ENCODE measurements around the gene CRB1. TPM values are rescaled to one million over a fixed set of nuclear protein-coding genes. Genes with fewer than 3 reads are reported as not detected.

CRB1 gene
- not detected for total RNA-seq (ENCODE audit: unreplicated experiment)
- long read RNA-seq: 0 reads

- TF ChIP-seq CTCF (IDR thresholded peaks at IDR 0.05; ENCODE audit: unreplicated experiment): no peak
Measured at GRCh38 chr1:197268012-197268411, at the start of gene CRB1. CRB1 (plus strand) TSS chr1:197268252; CDS start chr1:197268413, 161 bp downstream.

GRCh38 chr1:197218857-197219256 lies 49.2 kb upstream of the CRB1 start:
- peak overlapping the region; percentile 16 for H3K27ac Mint-ChIP-seq (ENCODE audit: unreplicated experiment)
- no peaks in the 10 kb centered on the region for H3K27me3 Mint-ChIP-seq (ENCODE audit: unreplicated experiment)
- no peak for DNase-seq (ENCODE audit: low spot score)

More at GRCh38 chr1:197268012-197268411, at the start of gene CRB1:
- no peaks in the 10 kb centered on the region for H3K36me3 Mint-ChIP-seq (ENCODE audit: low read depth, unreplicated experiment)
- H3K4me3 Mint-ChIP-seq (ENCODE audit: unreplicated experiment): no peak within 1 kb of the TSS
- no peaks in the 10 kb centered on the region for H3K27me3 Mint-ChIP-seq (ENCODE audit: unreplicated experiment)
- H3K4me1 Mint-ChIP-seq (ENCODE audit: unreplicated experiment): no peaks in the 10 kb centered on the region
- H3K27ac Mint-ChIP-seq (ENCODE audit: unreplicated experiment): no peak within 1 kb of the TSS
- H3K9me3 Mint-ChIP-seq (ENCODE audit: unreplicated experiment): no peaks in the 10 kb centered on the region
- no peak for DNase-seq (ENCODE audit: low spot score)

GRCh38 chr1:197222025-197222685 lies 45.9 kb upstream of the CRB1 start:
- H3K36me3 Mint-ChIP-seq (ENCODE audit: low read depth, unreplicated experiment): peaks cover 8% of the 10 kb centered on the region
- H3K4me3 Mint-ChIP-seq (ENCODE audit: unreplicated experiment): no peak overlapping the region
- H3K27ac Mint-ChIP-seq (ENCODE audit: unreplicated experiment): no peak overlapping the region
- no peaks in the 10 kb centered on the region for H3K27me3 Mint-ChIP-seq (ENCODE audit: unreplicated experiment)
- DNase-seq (ENCODE audit: low spot score): no peak
- H3K9me3 Mint-ChIP-seq (ENCODE audit: unreplicated experiment): no peaks in the 10 kb centered on the region
- peaks cover 17% of the 10 kb centered on the region for H3K4me1 Mint-ChIP-seq (ENCODE audit: unreplicated experiment)
- TF ChIP-seq CTCF (IDR thresholded peaks at IDR 0.05; ENCODE audit: unreplicated experiment): no peak

More at GRCh38 chr1:197218857-197219256, 49.2 kb upstream of the CRB1 start:
- Mint-ChIP-seq H3K9me3 (ENCODE audit: unreplicated experiment) (no peaks in the 10 kb centered on the region), H3K4me3 (ENCODE audit: unreplicated experiment) (no peak overlapping the region), H3K36me3 (ENCODE audit: low read depth, unreplicated experiment) (peaks cover 4% of the 10 kb centered on the region), H3K4me1 (ENCODE audit: unreplicated experiment) (peaks cover 11% of the 10 kb centered on the region)
- no peak for TF ChIP-seq CTCF (IDR thresholded peaks at IDR 0.05; ENCODE audit: unreplicated experiment)

- no peak for DNase-seq (ENCODE audit: low spot score)
- Mint-ChIP-seq H3K4me1 (ENCODE audit: unreplicated experiment) (peaks cover 17% of the 10 kb centered on the region), H3K9me3 (ENCODE audit: unreplicated experiment) (no peaks in the 10 kb centered on the region), H3K27ac (ENCODE audit: unreplicated experiment) (no peak overlapping the region), H3K36me3 (ENCODE audit: low read depth, unreplicated experiment) (peaks cover 8% of the 10 kb centered on the region), H3K27me3 (ENCODE audit: unreplicated experiment) (no peaks in the 10 kb centered on the region), H3K4me3 (ENCODE audit: unreplicated experiment) (no peak overlapping the region)
- no peak for TF ChIP-seq CTCF (IDR thresholded peaks at IDR 0.05; ENCODE audit: unreplicated experiment)
Measured at GRCh38 chr1:197222780-197223179, 45.3 kb upstream of the CRB1 start.

- no peak for DNase-seq (ENCODE audit: low spot score)
- Mint-ChIP-seq H3K4me1 (ENCODE audit: unreplicated experiment) (peaks cover 10% of the 10 kb centered on the region), H3K27ac (ENCODE audit: unreplicated experiment) (no peak overlapping the region), H3K36me3 (ENCODE audit: low read depth, unreplicated experiment) (peaks cover 8% of the 10 kb centered on the region), H3K27me3 (ENCODE audit: unreplicated experiment) (no peaks in the 10 kb centered on the region), H3K9me3 (ENCODE audit: unreplicated experiment) (no peaks in the 10 kb centered on the region), H3K4me3 (ENCODE audit: unreplicated experiment) (no peak overlapping the region)
- no peak for TF ChIP-seq CTCF (IDR thresholded peaks at IDR 0.05; ENCODE audit: unreplicated experiment)
Measured at GRCh38 chr1:197224160-197224559, 43.9 kb upstream of the CRB1 start.

Data from endothelial cell (in vitro differentiated cells).